Measurements from ENCODE around the gene FOXI3.
"Not testable (repeated sequence)": the region's sequence is repeated elsewhere in the genome, so short reads cannot be mapped to it uniquely, and the experiment has no call there.

The FOXI3 gene

GRCh38 chr2:88437010-88437409, 15.5 kb downstream of the FOXI3 start:
- no peak for DNase-seq

GRCh38 chr2:88429929-88430328, 22.6 kb downstream of the FOXI3 start:
- no peak for DNase-seq

DNA sequence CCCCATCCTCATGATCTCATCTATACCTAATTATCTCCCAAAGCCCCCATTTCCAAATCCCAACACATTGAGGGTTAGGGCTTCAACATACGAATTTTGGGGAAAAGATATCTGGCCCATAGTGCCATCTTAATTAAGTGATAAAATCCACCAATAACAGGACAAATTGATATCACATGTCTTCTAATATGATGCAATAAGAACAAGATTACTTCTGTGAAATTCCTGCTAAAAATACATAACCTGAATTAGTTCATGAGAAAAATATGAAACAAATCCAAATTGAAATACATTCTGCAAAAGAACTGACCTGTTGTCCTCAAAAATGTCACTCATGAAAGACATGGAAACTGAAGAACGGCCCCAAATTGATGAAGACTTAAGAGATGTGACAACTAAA, 28.8 kb downstream of the FOXI3 start:
- no peak for DNase-seq

DNA sequence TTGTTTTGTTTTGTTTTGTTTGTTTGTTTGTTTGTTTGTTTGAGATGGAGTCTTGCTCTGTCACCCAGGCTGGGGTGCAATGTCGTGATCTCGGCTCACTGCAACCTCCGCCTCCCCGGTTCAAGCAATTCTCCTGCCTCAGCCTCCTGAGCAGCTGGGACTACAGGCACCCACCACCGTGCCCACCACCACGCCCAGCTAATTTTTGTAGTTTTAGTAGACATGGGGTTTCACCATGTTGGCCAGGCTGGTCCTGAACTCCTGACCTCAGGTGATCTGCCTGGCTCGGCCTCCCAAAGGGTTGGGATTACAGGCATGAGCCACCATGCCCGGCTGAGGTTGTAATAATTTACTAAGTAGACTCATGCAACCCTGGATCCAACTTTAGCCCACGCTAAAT, 33.4 kb downstream of the FOXI3 start:
- DNase-seq: not testable (repeated sequence)

DNA sequence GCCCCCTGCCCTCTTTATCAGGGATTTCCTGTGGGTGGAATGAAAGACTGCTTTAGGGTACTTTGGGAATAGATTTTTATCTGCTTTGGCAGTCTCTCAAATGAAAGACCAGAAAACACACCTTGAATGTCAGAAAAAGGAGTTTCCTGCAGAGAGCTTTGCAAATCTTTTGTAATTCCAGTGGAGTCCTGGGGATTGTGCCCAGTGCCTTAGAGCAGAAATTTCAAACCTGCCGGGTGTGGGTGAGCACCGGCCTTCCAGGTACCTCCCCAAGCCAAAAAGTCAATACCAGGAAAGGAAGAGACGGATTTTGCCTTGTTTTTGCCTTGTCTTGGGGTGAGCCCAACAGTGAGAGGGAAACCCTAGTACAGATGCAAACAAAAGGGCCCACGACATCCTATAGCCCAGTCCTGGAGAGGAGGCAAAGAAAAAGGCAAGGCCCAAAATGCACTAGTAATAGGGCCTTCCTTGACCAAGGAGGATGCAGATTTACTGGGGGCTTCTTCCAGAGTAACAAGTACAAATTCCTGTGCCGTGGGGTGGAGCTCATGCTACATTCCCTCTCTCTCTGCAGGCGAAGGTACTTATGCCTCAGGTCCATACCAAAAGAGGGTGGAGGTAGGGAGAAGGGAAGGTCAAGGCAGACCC, 36.4 kb downstream of the FOXI3 start:
- no peak for DNase-seq

DNA sequence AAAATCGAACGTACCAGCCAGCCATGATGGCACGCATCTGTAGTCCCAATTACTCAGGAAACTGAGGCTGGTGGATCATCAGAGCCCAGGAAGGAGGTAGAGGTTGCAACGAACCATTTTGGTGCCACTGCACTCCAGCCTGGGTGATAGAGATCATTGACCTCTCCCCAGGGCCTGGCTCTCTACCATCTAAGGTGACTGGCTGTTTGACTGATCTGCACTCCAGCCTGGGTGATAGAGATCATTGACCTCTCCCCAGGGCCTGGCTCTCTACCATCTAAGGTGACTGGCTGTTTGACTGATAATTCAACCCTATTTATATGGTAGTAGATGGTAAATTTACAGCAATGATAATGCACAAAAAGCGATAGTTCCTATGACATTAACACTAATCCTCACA, 43.6 kb downstream of the FOXI3 start:
- DNase-seq: not testable (repeated sequence)

DNA sequence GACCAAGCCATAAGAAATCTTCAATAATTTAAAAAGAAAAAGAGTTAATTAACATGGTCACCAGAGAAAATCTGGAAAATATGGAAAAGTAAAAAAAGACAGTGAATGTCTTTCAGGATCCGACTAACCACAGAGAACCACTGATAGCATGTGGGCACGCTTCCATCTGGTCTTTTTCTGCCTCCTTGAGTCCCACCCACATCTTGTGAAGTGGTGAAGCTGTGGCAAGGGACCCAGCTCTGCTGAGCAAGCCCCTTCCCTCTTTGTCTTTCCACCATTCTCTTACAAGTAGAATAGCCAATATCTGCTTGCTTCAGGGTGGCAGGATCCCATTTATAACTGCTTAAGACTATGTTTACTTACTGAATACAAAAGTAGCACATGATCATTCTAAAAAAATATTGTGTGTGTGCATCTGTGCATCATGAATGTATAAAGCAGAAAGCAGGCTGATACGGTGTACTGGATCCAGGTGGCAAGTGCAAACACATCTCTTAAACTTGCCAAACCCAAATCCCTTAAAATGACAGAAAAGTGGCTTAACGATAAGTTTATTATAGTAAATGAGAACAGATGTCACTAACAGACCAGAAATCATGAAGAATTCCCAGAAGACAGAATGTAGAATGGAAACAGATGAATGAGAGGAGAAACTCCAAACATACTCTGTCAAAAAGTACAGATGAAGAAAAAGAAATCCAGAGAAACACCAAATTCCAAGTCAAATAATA, 52.3 kb downstream of the FOXI3 start:
- no peak for DNase-seq

DNA sequence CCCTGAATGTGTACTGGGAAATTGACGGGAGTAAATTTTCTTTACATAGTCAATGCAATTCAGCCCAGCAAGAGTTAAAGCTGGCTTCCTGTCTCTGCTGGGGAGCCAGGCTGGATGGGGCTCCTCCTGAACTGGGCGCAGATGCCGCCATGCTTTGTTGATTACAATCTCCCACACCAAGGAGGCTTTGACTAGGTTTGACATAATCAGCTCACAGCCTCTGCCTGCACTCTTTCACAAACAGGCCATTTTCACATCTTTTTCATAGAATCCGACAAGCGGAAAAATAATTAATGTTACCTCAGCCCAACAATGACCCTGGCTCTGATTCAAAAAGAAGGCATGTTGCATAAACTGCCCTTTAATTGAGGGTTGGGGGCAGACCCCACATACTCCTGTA, 54.3 kb downstream of the FOXI3 start:
- no peak for DNase-seq
